GM12892 (cell line): ENCODE results near the gene ZNF71.

ENCODE experiments used
- POLR2A ChIP-seq: IDR thresholded peaks from 2 replicates; pipeline ENCODE4 v1.6.1; 2011; ENCODE audit warnings: low read depth, low read length, control low read depth
- POLR2AphosphoS5 ChIP-seq: IDR thresholded peaks from 2 replicates; pipeline ENCODE4 v1.6.1; 2011; ENCODE audit warnings: low read depth, low read length, control low read depth
- TAF1 ChIP-seq: IDR thresholded peaks from 2 replicates; pipeline ENCODE4 v1.6.1; 2011; ENCODE audit warnings: low read depth, mild to moderate bottlenecking, control low read depth, low read length, borderline replicate concordance

- TF ChIP-seq POLR2A: no peak
- TF ChIP-seq POLR2AphosphoS5: no peak
- no peak for TF ChIP-seq TAF1
Observed at GRCh38 chr19:56562766-56563165, 32.3 kb upstream of the ZNF71 start.
